Neural crest cell (in vitro differentiated cells): ENCODE results near the gene C10orf53. TPM values are rescaled to one million over a fixed set of nuclear protein-coding genes. Genes with fewer than 3 reads are reported as not detected.

Source experiments
- DNase-seq: peaks from one replicate; pipeline ENCODE4 v3.0.0; 2021; ENCODE audit warnings: low read depth, mixed read lengths, low spot score
- H3K27ac Mint-ChIP-seq: one replicate; pipeline ENCODE4 v1.8.0; 2021; ENCODE audit warnings: mild to moderate bottlenecking, mixed read lengths; ENCODE audit not compliant: unreplicated experiment
- H3K27me3 Mint-ChIP-seq: 2 replicates; pipeline ENCODE4 v1.8.0; 2021; ENCODE audit warnings: low read depth, mild to moderate bottlenecking, mixed read lengths
- H3K36me3 Mint-ChIP-seq: 2 replicates; pipeline ENCODE4 v1.8.0; 2021; ENCODE audit warnings: low read depth, mild to moderate bottlenecking, mixed read lengths
- H3K4me1 Mint-ChIP-seq: 2 replicates; pipeline ENCODE4 v1.8.0; 2021; ENCODE audit warnings: mixed read lengths
- H3K4me3 Mint-ChIP-seq: one replicate; pipeline ENCODE4 v1.8.0; 2021; ENCODE audit warnings: mild to moderate bottlenecking, mixed read lengths
- H3K9me3 Mint-ChIP-seq: 2 replicates; pipeline ENCODE4 v1.8.0; 2021; ENCODE audit warnings: mixed read lengths
- total RNA-seq: library from RNA; stranded (reverse); gene quantifications from 2 replicates; pipeline ENCODE4 v1.2.1, GENCODE V29; 2021
- TF ChIP-seq, protein P1 (sequence below): fragments of 200-600 bp; sonication (generic); conservative IDR thresholded peaks from 2 replicates; pipeline ENCODE4 v1.5.0; 2021; ENCODE audit warnings: antibody characterized with exemption, mild to moderate bottlenecking

The C10orf53 gene
- total RNA-seq, 1 donor from 2014 or later = not detected

DNA sequence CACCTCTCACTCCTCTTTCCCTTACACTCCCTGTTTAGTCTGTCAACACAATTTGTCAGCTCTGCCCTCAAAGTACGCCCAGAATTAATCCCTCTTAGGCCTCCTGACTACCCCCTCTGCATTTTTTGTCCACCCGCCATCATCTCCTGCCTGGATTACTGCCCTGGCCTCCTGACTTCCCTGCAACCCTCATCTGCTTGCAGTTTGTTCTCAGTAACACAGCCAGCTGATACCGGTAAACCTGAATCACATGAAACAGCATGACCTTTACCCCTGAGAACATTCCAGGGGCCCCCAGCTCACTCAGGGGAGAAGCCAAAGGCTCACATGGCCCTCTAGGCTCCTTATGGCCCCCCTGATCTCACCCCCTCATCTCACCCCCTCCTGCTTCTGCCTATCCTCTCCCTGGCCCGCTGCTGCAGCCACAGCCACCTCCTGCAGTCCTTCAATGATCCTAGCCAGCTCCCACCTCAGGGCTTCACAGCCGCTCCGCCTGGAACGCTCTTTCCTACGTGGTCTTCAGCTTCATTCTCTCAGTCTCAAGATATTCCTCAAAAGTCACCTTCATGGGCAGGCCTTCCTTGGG lies 8.9 kb downstream of the C10orf53 start:
- Mint-ChIP-seq H3K27ac (no peak overlapping the region), H3K4me3 (no peak overlapping the region), H3K4me1 (peaks cover 17% of the 10 kb centered on the region), H3K9me3 (no peaks in the 10 kb centered on the region), H3K36me3 (peaks cover 2% of the 10 kb centered on the region), H3K27me3 (peaks cover 83% of the 10 kb centered on the region)
- TF ChIP-seq, protein P1, sequence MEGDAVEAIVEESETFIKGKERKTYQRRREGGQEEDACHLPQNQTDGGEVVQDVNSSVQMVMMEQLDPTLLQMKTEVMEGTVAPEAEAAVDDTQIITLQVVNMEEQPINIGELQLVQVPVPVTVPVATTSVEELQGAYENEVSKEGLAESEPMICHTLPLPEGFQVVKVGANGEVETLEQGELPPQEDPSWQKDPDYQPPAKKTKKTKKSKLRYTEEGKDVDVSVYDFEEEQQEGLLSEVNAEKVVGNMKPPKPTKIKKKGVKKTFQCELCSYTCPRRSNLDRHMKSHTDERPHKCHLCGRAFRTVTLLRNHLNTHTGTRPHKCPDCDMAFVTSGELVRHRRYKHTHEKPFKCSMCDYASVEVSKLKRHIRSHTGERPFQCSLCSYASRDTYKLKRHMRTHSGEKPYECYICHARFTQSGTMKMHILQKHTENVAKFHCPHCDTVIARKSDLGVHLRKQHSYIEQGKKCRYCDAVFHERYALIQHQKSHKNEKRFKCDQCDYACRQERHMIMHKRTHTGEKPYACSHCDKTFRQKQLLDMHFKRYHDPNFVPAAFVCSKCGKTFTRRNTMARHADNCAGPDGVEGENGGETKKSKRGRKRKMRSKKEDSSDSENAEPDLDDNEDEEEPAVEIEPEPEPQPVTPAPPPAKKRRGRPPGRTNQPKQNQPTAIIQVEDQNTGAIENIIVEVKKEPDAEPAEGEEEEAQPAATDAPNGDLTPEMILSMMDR = no peak
- DNase-seq = no peak

DNA sequence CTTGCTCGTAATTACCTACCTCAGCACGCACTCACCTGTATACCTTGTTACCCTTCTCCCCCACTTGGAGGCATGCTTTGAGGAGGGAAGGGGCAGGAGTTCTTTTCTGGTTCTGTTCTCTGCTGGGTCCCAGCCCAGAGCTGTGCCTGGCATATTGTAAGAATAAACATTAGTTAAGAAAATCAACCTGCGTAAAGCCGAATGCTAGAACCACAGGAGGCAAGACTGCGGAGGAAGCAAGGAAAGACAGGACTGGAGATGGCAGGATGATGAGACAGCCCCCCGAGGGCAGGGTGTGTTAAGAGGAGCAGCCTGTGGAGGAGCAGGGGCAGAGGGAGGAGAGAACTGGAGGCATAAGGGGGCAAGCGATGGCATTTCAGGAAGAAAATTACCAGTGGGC lies 9.5 kb downstream of the C10orf53 start:
- Mint-ChIP-seq H3K4me3 (no peak overlapping the region), H3K36me3 (peaks cover 2% of the 10 kb centered on the region), H3K4me1 (peaks cover 17% of the 10 kb centered on the region), H3K27me3 (peaks cover 89% of the 10 kb centered on the region), H3K27ac (no peak overlapping the region), H3K9me3 (no peaks in the 10 kb centered on the region)
- TF ChIP-seq, protein P1 = no peak
- DNase-seq = no peak

DNA sequence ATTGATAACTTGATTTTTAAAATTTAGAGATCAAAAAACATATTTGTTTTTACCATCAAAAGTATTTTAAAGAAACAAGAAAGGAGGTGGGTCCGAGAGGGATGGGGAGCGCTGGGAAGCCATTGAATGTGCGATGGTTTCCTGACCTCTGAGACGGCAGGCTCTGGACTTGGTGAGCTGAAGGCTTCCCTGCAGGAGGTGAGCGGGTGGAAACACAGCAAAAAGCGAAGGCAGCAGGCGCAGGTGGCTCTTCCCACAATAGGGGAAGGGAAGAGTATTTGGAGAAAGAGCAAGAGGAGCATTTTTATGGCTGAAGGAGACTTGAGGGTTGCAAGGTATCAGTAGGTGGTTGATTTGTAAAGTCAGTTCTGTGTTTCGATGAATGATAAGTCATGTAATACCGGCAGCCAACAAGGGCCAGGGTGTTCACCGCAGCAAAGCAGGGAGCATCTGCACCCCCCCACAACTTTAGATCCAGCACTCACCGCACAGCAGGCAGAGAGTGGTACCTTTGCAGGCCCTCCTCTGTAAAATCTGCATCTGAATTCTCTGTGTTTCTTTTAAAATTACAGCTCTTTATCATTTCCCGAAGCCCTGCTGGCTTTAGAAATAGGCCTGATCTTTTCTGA lies 10.5 kb downstream of the C10orf53 start:
- no peak for DNase-seq
- peaks cover 17% of the 10 kb centered on the region for H3K4me1 Mint-ChIP-seq

DNA sequence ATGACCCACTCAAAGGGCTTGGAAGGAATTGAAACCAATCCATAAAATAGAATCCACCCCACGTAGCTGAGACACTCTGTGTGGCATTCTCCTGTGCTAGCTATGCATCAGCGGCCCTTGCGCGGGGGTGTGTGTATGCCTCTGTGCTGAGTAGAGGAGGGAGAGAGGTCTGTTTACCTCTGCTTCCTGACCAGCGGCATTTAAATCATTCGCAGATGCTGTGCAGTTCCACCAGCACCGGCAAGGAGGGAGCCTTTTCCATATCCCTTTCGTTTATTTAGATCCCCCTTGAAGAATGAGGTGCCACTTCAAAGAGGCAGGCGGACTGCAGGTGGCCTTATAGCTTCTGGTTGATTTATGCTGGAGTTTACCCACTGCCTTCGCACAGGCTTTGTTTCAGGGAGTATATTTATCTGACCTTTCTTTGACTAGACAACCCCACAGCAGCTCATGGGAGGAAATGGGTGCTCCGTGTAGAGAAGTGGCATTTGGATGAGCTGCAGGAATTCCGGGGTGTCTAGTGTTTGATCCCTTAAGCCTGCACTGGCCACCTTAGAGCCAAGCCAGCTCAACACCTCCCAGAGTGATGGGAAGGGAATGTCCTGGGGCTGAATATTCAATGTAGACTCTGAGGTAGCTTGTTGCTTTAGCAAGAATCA lies 11.4 kb downstream of the C10orf53 start:
- Mint-ChIP-seq H3K4me1 (peaks cover 17% of the 10 kb centered on the region), H3K27me3 (peaks cover 82% of the 10 kb centered on the region), H3K9me3 (no peaks in the 10 kb centered on the region), H3K36me3 (peaks cover 2% of the 10 kb centered on the region), H3K27ac (no peak overlapping the region), H3K4me3 (no peak overlapping the region)
- no peak for DNase-seq
- TF ChIP-seq, protein P1 = no peak

More for the DNA sequence above, 10.5 kb downstream of the C10orf53 start:
- Mint-ChIP-seq H3K4me3 (no peak overlapping the region), H3K36me3 (peaks cover 2% of the 10 kb centered on the region), H3K9me3 (no peaks in the 10 kb centered on the region), H3K27ac (no peak overlapping the region), H3K27me3 (peaks cover 84% of the 10 kb centered on the region)
- TF ChIP-seq, protein P1 = no peak

DNA sequence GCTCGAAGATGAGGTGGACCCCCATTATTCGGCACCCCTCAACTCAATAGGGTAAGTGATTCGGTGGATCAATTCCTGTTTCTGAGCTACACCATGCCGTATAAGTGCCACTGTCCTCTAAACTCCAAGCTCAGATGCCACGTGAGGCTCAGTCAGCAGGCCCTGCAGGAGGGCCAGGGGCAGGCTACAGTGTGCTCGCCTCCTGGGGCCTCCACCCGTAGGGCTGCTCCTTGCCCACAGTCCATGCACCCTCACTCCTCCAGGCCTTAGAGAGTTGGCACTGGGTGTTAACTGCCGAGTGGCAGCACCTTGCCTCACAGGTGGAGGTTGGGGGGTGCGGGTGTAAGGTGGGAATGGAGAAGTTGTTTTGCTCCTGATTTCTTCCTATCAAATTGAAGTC lies 12.1 kb downstream of the C10orf53 start:
- no peak for DNase-seq
- TF ChIP-seq, protein P1 = no peak
- no peak overlapping the region for H3K27ac Mint-ChIP-seq
- peaks cover 2% of the 10 kb centered on the region for H3K36me3 Mint-ChIP-seq
- H3K4me1 Mint-ChIP-seq = peaks cover 17% of the 10 kb centered on the region
- no peaks in the 10 kb centered on the region for H3K9me3 Mint-ChIP-seq
- H3K27me3 Mint-ChIP-seq = peaks cover 82% of the 10 kb centered on the region
- no peak overlapping the region for H3K4me3 Mint-ChIP-seq
